ENCODE data around the gene CELF2.

CELF2 gene

GRCh38 chr10:11049806-11050205 lies 32.1 kb downstream of the CELF2 start:
- DNase-seq (ENCODE audit: extremely low spot score) = no peak
- CTCF ChIA-PET = no interaction called here
- TF ChIP-seq, protein P1, sequence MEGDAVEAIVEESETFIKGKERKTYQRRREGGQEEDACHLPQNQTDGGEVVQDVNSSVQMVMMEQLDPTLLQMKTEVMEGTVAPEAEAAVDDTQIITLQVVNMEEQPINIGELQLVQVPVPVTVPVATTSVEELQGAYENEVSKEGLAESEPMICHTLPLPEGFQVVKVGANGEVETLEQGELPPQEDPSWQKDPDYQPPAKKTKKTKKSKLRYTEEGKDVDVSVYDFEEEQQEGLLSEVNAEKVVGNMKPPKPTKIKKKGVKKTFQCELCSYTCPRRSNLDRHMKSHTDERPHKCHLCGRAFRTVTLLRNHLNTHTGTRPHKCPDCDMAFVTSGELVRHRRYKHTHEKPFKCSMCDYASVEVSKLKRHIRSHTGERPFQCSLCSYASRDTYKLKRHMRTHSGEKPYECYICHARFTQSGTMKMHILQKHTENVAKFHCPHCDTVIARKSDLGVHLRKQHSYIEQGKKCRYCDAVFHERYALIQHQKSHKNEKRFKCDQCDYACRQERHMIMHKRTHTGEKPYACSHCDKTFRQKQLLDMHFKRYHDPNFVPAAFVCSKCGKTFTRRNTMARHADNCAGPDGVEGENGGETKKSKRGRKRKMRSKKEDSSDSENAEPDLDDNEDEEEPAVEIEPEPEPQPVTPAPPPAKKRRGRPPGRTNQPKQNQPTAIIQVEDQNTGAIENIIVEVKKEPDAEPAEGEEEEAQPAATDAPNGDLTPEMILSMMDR (IDR thresholded peaks at IDR 0.05; ENCODE audit: control extremely low read depth, extremely low read depth, low read depth, missing control alignments) = no peak
- POLR2A ChIA-PET = no interaction called here

- POLR2A ChIA-PET = no interaction called here
- CTCF ChIA-PET = interaction anchor here (1.0 kb wide), 1 partner anchor 15 kb away, joined by 3 read pairs; no protein-coding TSS in a partner anchor
- TF ChIP-seq, protein P1 (IDR thresholded peaks at IDR 0.05; ENCODE audit: control extremely low read depth, extremely low read depth, low read depth, missing control alignments) = no peak
- no peak for DNase-seq (ENCODE audit: extremely low spot score)
Observed at GRCh38 chr10:11050301-11051287, 32.9 kb downstream of the CELF2 start.

DNA sequence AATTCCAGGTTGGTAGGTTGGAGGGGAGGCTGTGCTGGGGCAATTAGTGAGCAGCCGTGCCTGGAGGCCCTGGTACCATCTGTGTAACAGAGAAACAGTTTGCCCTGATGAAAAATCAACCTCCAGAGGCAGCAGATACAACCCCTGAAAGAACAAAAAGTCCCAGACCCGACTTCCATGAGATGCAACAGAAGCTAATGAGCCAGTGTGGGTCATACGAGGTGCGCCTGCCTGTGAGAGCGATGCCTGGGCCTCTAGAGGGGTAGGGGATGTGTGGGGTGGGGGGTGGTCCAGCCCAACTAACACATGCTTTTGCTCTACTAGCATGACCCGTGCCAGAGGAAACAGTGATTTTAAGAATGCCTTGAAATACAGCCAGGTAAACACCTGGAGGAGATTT lies 39.3 kb downstream of the CELF2 start:
- TF ChIP-seq, protein P1 (IDR thresholded peaks at IDR 0.05; ENCODE audit: control extremely low read depth, extremely low read depth, low read depth, missing control alignments) = no peak
- DNase-seq (ENCODE audit: extremely low spot score) = no peak
- POLR2A ChIA-PET = no interaction called here
- CTCF ChIA-PET = no interaction called here

GRCh38 chr10:11057448-11057847 lies 39.8 kb downstream of the CELF2 start:
- TF ChIP-seq, protein P1 (IDR thresholded peaks at IDR 0.05; ENCODE audit: control extremely low read depth, extremely low read depth, low read depth, missing control alignments) = no peak
- CTCF ChIA-PET = interaction anchor here (1.1 kb wide), 1 partner anchor 13 kb away, joined by 3 read pairs; no protein-coding TSS in a partner anchor
- no peak for DNase-seq (ENCODE audit: extremely low spot score)
- POLR2A ChIA-PET = no interaction called here

DNA sequence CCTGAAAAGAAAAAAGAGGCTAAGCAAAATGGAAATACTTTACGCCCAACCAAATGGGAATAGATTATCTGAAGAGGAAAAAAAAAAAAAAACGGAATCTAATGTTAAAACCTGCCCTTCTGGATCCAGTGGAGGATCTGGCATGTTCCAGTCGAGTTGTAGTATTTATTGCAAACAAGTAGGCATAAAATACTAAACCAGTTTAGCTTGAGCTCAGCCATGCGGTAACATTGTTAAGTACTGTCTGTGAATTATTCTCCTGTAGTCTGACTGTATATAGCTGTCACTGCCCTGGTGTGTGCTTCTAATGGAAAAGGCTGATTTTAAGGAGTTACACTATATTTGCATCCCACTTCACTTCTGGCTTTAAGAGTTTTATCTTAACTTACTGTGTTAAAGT lies 40.3 kb downstream of the CELF2 start:
- DNase-seq (ENCODE audit: extremely low spot score) = no peak
- TF ChIP-seq, protein P1 (IDR thresholded peaks at IDR 0.05; ENCODE audit: control extremely low read depth, extremely low read depth, low read depth, missing control alignments) = no peak
- ChIA-PET POLR2A (no interaction called here), CTCF (interaction anchor here (1.1 kb wide), 1 partner anchor 12 kb away, joined by 3 read pairs; no protein-coding TSS in a partner anchor)

DNA sequence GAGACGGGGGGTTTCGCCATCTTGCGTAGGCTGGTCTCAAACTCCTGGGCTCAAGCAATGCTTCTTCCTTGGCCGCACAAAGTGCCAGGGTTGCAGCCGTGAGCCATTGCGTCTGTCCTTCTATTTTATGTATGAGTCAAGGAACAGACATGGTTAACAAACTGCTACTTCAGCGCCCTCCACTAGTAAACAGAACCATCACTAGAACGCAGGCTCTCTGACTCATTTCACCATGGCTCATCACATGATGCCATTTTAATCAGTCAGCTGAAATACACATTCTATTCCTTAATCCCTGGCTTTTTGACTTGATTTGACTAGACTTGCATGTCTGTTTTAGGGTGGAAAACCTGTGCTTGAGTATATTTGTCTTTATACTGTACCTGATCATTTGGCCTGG lies 41.3 kb downstream of the CELF2 start:
- POLR2A ChIA-PET = no interaction called here
- TF ChIP-seq, protein P1 (IDR thresholded peaks at IDR 0.05; ENCODE audit: control extremely low read depth, extremely low read depth, low read depth, missing control alignments) = no peak
- CTCF ChIA-PET = no interaction called here
- DNase-seq (ENCODE audit: extremely low spot score) = no peak

Data from GM10248 (cell line).